ENCODE results near the gene PRRG3.
"Not testable (repeated sequence)": the region's sequence is repeated elsewhere in the genome, so short reads cannot be mapped to it uniquely, and the experiment has no call there.

PRRG3 gene

DNA sequence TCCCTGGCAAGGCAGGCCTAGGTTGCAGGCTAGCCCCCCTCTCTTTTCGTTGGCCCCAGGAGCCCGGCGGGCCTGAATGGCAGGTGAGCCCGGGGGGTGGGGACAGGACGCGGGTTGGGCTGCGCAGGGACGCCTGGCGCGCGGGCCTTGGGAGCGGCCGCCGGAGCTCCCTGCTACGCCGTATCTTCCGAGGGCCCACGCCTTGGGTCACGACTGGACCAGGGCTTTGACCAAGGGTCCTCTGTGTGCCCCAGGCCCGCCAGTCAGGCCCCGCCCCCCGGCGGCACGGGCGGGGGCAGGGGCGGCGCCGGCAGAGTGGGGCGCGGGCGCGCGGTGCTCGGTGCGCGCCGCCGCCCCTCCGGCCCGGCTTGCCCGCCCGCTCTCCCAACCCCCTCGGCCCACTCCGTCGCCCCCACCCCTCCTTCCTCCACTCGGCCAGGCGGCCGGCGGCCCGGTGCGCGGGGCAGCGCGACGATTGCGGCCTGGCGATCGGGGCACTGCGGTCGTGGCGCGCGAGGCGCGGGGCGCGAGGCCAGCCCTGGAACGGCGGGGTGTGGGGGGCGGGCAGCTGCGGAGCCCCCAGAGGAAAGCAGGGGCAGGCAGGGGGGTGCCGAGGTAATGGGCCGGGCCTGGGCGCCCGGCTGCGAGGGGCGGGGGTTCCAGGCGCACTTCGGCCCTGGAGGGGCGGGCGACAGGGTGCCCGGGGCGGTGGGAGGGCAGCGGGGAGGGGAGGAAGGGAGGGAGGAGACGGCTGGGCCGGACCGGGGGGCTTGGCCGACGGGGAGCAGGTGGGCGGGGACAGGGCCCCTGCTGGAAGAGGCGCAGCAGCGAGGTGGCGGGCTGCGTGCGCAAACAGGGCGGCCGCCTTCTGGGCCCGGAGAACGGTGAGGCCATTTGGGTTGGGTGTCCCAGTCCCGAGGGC lies at the start of gene PRRG3:
Gene PRRG3, plus strand, starts transcription at position 798 of the 922 bp plus-strand sequence. CDS start 3,357 bp downstream, outside the sequence.
- DNase-seq, result no peak

GRCh38 chrX:151675121-151675746 lies 20.0 kb upstream of the PRRG3 start:
- DNase-seq, result no peak

DNA sequence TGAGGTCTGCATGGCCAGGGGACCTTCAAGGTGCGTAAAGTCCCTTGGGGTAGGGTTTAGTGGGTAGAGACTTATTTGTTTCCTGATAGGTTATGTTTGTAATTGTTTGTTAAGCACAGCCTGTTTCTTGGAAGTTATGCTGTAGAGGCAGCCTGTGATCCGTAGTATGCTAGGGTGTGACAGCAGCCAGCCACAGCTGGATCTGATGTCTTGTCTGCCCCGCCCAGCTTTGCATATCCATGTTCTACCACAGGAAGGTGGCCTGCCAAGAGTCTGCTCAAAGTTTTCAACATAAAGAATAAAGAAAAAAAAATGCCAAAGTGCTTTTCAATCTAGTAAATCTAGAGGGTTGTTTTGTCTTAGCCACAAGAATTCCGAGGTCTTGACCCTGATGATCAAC lies 19.1 kb upstream of the PRRG3 start:
- DNase-seq, result no peak

DNA sequence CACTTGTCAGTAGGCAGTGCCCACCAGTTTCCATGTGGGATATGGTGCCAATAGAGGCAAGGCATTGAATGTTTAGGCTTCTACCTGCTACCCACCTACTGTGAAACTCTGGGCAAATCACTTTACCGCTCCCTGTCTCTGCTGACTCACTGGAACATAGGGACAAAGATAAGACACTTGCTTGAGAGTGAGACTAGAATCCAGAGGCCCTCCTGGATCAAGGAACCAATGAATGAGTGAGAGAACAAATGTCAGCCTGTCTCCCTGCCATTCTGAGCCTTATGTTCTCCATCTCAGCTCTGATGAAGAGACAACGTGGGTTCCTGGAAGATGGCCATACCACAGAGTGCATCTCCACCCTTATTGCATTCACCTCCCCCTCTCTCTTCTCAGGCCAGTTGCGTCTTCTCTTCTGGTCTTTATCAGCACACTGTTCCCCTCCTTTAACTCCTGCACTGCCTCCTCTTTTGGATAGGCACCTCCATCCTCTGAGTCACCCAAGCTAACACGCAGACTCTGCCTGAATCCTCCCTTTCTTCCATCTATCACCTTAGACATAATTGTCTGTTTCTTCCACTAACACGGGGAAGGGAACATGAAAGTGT lies 15.4 kb upstream of the PRRG3 start:
- DNase-seq, result no peak

- DNase-seq, result peak; percentile 77
These were observed 14.5 kb upstream of the PRRG3 start for GRCh38 chrX:151680805-151681204.

- no peak for DNase-seq
These were observed 7.6 kb upstream of the PRRG3 start for GRCh38 chrX:151687635-151688034.

DNA sequence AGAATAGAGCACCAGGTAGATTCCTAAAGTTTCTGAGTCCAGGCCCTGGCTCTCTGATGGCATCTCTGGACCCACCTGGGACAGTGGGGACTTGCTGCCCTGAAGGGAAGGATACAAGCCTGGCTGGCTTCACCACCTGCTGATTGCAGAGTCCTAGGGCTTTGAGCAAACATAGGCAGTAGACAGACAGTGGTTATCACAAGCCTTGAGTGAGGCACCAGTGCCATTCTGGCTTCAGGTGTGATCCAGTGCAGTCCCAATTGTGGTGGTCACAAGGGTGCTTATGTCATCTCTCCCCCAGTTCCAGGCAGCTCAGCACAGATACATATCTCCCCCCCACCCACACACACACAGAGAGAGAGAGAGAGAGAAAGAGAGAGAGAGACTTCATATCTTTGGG lies 6.6 kb upstream of the PRRG3 start:
- no peak for DNase-seq

DNA sequence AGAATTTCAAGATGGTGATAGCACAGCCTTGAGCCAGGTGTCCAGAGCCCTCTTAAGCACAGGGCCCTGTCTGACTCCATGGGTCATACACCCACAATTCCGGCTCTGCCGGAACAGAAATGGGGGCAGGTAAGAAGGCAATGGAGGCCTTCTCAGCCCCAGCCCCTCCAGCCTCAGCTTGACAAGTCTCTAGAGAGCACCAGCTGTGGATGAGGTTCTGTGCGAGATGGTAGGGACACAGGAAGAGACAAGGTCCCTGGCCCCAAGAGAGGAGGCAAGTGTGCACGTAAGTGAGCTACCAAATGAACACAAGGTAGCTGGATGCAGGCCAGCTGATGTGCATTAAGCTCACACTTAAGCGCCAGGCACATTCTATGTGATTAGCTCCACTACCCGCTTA lies 2.4 kb upstream of the PRRG3 start:
- no peak for DNase-seq

- DNase-seq, result no peak
These were observed 1.1 kb upstream of the PRRG3 start for GRCh38 chrX:151694121-151694520.

GRCh38 chrX:151695583-151696340 lies 504 bp downstream of the PRRG3 start:
- no peak for DNase-seq

- DNase-seq, result not testable (repeated sequence)
These were observed 1.8 kb downstream of the PRRG3 start for GRCh38 chrX:151697082-151697481.

DNA sequence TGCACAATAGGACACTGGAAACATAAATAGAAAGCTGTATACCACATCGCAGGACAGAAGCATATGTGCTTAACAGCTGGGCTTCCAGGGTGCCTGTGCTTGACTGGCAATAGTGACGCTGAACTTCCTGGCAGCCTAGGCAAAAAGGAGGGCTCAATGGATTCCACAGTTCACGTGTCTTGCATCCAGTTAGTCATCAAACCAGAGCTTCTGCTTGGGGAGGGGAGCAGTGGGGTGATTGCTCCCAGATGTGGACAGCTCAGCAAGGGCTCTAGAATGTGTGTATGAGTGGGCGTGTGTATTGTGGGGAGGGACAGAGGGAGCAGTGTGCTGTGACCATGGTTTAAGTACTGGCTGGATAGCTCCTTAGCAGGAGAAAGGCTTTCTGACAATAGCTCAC lies 2.3 kb downstream of the PRRG3 start:
- no peak for DNase-seq

- DNase-seq, result no peak
These were observed 3.2 kb downstream of the PRRG3 start for GRCh38 chrX:151698485-151698884.

DNA sequence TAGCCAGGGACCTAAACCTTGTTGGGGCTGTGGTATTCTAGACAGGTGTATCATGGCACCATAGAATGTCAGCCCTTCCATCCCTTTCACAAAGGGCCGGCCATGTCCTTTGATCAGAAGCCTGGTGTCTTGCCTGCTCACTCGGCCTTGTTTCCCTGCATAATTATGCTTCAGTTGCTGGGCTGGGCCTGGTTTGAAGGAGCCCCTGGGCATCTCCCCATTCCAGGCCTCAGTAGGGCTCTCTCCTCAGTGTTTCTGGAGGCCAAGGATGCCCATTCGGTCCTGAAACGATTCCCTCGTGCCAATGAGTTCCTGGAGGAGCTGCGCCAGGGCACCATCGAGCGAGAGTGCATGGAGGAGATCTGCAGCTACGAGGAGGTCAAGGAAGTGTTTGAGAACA lies 4.5 kb downstream of the PRRG3 start:
- DNase-seq, result no peak

GRCh38 chrX:151700581-151700980 lies 5.3 kb downstream of the PRRG3 start:
- no peak for DNase-seq

DNA sequence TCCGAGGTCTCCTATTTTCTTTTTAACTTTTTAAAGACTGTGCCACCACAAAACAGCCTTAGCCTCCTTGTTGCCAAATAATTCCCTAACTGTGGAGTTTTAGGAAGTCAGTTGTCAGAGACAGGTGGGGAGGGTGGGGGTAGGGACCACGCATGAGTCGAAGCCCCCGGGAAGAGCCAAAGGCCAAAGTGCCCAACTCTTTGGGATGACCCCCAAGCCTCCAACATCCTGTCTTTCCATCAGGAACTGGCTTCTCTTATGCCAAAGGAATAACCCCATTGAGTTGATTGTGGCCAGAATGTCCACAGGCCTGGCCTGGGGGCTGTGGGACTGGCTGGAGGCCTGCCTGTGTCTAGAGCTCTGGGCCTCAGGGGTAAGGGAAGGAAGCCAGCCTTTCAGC lies 5.8 kb downstream of the PRRG3 start:
- no peak for DNase-seq

DNA sequence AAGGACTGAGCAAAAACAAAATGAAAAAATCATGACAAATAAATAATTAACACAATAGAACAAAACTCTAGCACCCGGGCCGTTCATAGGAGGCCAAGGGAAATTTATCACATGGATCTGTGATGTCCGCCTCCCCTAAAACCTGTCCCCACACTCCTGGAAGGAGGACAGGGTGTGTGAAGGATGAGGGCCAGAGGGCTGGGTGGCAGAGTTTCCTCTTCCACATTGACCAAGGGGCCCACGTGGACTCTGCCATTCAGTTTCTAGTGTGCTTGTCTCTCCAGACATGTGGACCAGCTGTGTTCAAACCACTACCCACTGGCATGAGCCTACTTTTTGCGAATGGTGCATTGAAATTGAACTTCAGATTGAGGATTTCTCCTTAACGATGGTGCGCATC lies 6.3 kb downstream of the PRRG3 start:
- DNase-seq, result no peak

- no peak for DNase-seq
These were observed 6.9 kb downstream of the PRRG3 start for GRCh38 chrX:151702026-151702714.

GRCh38 chrX:151702741-151703340 lies 7.6 kb downstream of the PRRG3 start:
- DNase-seq, result no peak

- DNase-seq, result no peak
These were observed 8.2 kb downstream of the PRRG3 start for GRCh38 chrX:151703487-151703886.

- no peak for DNase-seq
These were observed 8.9 kb downstream of the PRRG3 start for GRCh38 chrX:151704041-151704663.

- DNase-seq, result no peak
These were observed 13.6 kb downstream of the PRRG3 start for GRCh38 chrX:151708821-151709220.

Data from activated CD4-positive, alpha-beta T cell treated with anti-CD3 and anti-CD28 coated beads, Interleukin-2, Interleukin-6, amounts not matched to agents 100 ng/mL and 50 ng/mL, durations not matched to agents 16 hours and 8 hours (primary cell).